NCI-H510A treated with DMSO at 0.1 percent for 48 hours (cell line): ENCODE data around the gene RFTN2.

Source experiments
- DNase-seq: peaks from one replicate; lab custom pipeline; 2025; lab: John Stamatoyannopoulos, UW

RFTN2 gene

GRCh38 chr2:197547163-197547900, 128.1 kb downstream of the RFTN2 start:
- DNase-seq = no peak

DNA sequence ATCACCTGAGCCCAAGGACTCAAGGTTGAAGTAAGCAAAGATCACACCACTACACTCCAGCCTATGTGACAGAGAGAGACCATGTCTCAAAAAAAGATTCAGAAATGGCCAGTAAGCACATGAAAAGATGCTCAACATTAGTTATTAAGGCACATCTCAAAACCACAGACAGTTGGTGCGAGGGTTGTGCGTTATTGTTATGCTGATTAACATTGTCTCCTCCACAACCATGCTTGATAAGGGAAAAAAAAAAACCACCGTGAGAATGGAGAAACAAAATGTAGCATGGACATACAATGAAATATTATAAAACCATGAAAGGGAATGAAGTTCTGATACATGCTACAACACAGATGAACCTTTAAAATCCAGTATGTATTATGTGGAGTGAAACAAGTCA, 132.2 kb downstream of the RFTN2 start:
- DNase-seq = no peak

DNA sequence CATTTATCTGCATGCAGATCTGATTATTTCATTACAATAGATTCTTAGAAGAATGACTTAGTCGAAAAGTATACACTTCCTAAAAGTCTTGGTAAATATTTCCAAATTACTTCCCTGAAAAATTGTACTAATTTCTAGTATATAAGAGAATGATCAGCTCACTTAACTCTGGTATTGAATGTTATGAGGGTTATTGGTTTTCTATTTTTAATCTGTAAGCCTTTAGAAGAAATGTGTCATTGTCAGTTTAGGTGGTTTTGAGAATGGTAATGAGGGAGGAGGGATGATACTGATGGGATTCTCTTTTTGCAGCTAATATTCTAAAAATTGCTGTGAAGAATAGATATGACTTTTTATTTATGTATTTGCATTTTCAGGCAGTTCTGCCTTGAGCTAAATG, 135.7 kb downstream of the RFTN2 start:
- DNase-seq = no peak

- DNase-seq = no peak
Measured at GRCh38 chr2:197538412-197538811, 137.0 kb downstream of the RFTN2 start.
